NT2/D1 (cell line): Measurements from ENCODE around the gene GPX2.

ENCODE experiments used
- SUZ12 ChIP-seq: IDR thresholded peaks from 2 replicates; pipeline ENCODE4 v1.6.1; 2011; ENCODE audit not compliant: insufficient read length, insufficient read depth; ENCODE audit errors: extremely low read depth
- ZNF274 ChIP-seq: IDR thresholded peaks from 2 replicates; pipeline ENCODE4 v1.6.1; 2011; ENCODE audit warnings: mild to moderate bottlenecking, low read depth, low read length

DNA sequence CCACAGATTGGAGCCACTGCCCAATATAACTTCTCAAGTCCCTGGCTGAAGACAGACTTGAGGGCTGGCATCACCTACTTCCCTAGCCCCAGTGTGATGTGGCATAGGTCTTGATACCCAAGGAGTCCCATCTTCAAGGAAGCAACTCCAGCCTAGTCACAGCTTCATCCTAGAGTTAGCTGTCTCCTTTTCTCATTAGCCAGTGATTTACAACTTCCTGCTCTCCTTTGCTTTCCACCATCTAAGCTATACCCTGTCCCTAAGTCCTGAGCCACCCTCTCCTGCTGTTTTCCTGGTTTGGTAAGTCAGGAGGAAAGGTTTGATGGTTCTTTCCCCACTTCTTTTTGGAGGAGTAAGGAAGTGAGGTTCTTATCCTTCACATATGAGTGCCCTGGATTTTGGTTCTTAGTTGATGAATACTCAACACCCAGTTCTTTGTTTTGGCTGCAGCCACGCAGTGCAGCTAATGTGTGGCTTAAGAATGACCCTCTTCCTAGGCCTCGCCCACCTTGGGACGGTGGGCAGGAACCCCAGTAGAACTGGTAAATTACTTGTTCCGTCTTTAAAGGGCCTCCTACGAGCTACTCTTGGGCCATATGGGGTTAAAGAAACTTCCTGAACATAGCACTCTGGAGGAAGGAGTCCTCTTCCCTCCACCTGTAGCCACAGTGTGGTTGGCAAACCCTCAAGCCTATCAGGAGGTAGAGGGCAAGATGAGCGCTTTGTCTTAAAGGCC is 3.9 kb upstream of the GPX2 start:
- TF ChIP-seq SUZ12 (no peak), ZNF274 (no peak)
